CD4-positive, alpha-beta T cell treated with Interleukin-17A for 1 hour (primary cell): ENCODE measurements around the gene OIT3.
"Not testable (repeated sequence)": the region's sequence is repeated elsewhere in the genome, so short reads cannot be mapped to it uniquely, and the experiment has no call there.

Experiments used
- DNase-seq: peaks from one replicate; pipeline ENCODE4 v3.0.0-alpha.2; 2020

OIT3 gene

DNA sequence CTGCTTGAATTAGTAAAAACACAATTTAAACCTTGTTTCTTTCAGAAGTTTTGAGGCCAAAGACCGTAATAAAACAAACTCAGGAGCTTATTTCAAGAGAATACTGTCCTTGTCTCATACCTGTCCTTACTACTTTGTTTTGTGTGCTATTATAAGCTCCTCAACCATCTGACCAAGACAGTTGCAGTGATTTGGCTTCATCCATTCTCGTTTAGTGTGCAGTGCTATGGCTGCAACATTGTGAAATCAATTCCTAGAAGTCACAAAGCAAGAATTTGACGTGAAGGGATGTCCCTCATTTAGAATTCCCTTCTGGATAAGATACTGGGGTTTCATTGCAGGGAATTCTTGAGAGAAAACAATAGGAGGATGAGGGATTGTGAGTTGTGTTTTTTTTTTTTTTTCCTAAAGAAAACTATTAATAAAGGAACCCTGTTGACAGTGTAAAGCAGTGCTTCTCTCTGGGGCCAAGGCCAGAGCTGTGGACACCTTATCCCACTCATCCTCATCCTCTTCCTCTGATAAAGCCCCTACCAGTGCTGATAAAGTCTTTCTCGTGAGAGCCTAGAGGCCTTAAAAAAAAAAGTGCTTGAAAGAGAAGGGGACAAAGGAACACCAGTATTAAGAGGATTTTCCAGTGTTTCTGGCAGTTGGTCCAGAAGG is at the start of gene OIT3:
Gene OIT3, plus strand, starts transcription at position 604 of the 663 bp plus-strand sequence. CDS start 60 bp downstream, outside the sequence.
- DNase-seq: no peak

DNA sequence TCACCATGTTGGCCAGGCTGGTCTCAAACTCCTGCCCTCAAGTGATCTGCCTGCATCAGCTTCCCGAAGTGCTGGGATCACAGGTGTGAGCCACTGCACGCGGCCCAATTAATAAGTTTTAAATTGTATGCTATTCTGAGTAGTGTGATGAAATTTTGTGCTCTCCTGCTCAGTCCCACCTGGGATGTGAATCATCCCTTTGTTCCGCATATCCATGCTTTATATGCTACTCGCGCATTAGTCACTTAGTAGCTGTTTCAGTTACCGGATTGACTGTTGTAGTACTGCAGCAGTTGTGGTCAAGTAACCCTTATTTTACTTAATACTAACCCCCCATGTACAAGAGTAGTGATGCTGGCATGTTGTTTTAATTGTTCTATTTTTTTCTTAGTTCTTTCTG is 47.3 kb upstream of the OIT3 start:
- no peak for DNase-seq

DNA sequence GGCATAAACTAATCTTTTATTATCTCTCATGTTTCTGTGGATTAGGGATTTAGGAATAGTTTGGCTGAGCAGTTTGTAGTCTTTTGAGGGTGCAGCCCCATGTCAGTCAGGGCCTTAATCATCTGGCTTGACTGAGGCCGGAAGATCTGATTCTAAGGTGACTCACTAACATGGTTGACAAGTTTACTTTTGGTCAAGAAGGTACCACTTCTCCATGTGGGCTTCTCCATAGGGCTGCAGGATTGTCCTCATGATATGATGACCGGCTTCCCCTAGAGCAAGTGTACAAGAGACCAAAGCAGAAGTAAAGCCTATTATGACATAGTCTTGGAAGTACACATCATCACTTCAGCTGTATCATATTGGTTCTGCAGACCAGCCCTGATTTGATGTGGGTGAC is 45.9 kb upstream of the OIT3 start:
- no peak for DNase-seq

DNA sequence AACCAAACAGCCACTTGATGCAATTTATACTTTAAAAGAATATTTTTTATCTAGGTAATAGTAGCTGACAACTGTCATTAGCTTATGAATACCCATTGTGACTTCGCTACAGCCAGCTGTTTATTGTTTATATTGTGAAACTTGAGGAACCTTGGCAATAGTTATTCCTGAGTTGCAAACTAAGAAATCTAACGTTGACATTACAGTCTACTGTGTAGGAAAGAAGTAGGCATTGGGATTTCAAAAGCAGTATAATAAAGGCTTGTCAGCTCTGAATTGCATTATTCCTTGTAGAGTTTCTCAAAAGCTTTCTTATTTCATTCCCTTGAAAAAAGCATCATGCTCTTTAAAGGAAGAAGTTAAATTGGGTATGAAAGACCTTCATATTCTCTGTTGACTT is 42.7 kb upstream of the OIT3 start:
- DNase-seq: no peak

DNA sequence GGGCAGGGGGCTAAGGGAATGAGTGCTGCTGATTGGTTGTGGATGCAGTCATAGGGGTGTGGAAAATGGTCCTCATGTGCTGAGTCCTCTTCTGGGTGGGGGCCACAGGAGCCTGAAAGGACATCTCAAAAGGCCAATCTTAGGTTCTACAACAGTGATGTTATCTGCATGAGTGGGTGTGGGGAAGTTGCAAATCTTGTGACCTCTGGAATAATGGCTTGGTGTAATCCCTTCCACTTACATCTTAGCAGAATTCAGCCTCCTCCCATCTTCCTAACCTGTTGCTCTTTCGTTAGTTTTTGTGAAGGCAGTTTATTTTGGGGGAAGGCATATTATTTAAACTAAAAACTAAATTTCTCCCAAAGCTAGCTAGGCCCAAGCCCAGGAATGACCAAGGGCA is 42.0 kb upstream of the OIT3 start:
- no peak for DNase-seq

DNA sequence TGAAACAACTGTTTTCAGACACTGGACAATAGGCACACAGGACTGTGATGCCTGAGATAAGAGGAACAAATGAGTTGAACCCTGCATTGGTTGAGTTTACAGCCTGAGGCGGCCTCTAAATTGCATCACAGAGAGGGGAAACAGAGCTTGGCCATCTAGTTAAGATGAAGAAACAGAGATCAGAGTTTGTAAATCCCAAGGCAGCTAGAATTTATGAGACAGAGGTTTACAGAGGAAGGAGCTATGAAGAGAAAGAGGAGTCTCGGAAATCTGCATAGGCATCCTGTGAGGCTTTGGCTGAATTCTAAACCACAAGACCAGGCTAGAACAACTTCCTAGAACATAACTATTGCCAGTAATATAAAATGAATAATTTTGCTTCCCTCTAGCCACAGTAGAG is 41.0 kb upstream of the OIT3 start:
- DNase-seq: no peak

DNA sequence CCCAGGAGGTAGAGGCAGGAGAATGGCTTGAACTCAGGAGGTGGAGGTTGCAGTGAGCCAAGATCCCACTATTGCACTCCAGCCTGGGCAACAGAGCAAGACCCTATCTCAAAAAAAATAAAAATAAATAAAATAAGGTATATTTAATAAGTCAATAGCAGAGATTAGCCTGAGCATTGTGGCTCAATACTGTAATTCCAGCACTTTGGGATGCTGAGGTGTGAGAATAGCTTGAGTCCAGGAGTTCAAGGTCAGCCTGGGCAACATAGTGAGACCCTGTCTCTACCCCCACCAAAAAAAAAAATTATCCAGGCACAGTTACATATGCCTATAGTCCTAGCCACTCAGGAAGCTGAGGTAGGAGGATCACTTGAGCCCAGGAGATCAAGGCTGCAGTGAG is 38.4 kb upstream of the OIT3 start:
- DNase-seq: no peak

DNA sequence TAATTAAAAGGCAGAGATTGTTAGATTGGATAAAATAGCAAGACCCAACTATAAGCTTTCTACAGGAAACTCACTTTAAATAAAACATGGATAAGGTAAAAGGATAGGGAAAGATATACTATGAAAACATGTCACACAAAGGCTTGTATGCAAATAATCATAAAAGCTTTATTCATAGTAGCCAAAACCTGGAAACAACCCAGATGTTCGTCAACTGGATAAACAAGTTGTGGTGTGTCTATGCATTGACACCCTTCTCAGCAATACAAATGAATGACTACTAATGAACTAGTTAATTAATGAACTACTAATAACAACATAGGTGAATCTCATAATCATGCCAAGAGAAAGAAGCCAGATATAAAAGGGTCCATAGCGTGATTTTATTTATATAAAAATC is 37.7 kb upstream of the OIT3 start:
- no peak for DNase-seq

DNA sequence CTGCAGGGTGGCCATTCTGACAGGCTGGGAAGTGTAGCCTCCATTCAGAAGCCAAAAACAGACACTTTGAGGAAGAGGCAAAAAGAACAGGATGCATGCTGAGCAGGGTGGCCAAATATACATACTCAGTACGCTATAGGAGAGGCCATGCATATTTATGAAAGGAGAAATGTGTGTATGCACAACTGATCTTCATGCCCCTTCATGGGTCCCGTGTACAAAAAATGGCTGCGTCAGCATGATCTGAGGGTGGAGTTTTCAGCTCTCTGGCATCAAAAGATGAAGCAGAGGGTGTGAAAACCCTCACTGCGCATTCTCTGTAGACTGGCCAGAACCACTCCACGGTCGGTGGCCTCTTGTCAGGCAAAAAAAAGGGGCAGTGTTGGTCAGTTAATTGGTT is 35.5 kb upstream of the OIT3 start:
- DNase-seq: no peak

DNA sequence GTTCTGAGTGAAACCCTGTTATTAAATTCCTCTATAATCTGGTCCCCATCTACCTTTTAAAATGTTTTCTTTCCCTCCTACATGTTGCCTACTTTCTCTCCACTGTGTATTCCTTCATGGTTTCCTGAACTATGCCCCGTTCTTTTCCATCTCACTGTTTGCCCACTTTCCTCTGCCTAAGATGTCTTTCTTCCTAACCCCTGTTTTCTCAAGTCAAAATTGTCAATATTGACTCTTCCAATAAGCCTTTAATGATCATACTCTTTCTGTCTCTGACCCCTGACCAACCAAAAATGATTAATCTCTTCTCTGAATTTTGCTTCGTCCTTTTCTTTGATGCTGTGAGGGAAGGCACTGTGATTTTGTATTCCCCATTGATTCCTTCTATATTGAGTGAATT is 30.6 kb upstream of the OIT3 start:
- DNase-seq: no peak

DNA sequence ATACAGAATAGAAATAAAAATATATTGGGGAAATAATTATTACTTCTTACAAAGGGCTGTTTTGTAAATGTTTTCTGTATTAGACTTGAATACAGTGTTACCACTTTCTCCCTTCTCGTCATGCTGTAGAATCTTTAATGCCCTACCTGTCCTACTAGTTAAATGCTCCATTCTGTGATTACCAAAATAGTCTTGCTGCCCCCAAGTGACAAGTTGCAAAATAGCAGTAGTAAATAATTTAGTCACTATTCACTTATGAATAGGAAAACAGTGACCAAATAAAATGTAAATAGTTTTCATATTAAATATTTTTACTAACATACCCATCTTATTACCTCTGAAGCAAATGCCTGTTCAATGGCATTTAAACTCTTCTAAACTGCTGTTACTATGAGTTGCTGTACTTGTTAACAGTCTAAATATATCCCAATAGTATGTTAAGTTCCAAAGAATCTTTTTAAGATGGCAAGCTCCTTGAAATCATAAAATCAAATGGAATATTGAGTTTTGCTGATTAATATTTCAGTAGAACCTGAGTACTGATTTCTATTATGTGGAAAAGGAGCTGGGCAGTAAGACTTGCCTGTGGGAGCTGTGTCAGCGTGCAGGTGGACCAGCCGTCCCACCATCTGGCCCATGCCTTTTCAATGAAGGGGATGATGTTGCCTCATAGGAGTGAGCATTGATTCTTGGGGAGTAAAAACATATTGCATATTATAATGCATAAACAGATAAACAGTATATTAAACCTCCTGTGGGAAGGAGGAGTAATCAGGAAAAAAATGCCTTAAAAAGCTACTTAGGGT is 18.1 kb upstream of the OIT3 start:
- peak; percentile 43 for DNase-seq

DNA sequence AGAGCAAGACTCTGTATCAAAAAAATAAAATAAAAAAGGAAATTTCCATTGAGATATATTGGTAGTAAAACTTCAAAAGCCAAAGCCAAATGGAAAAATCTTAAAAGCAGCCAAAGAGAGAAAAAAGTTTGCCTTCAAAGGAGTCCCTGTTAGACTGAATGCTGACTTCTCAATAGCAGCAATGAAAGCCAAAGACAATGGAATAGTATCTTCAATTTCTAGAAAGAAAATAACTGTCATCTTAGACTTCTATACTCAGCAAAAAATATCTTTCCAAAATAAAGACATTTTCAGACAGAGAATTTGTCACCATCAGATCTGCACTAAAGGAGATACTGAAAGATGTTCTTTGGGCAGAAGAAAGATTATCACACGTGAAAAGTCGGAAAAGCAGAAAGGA is 14.3 kb upstream of the OIT3 start:
- no peak for DNase-seq

DNA sequence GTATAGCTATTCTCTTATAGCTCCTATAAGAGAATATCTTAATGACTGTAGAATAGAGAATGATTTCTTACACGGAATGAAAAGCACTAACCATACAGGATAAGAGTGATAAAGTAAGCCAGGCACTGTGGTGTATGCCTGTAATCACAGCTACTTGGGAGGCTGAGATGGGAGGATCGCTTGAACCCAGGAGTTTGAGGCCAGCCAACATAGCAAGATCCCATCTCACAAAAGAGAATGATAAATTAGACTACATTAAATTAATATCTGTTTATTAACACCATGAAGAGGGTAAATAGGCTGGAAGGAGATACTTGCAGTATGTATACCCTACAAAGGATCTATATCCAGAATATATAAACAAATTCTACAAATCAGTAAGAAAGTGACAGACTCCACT is 12.2 kb upstream of the OIT3 start:
- DNase-seq: no peak

DNA sequence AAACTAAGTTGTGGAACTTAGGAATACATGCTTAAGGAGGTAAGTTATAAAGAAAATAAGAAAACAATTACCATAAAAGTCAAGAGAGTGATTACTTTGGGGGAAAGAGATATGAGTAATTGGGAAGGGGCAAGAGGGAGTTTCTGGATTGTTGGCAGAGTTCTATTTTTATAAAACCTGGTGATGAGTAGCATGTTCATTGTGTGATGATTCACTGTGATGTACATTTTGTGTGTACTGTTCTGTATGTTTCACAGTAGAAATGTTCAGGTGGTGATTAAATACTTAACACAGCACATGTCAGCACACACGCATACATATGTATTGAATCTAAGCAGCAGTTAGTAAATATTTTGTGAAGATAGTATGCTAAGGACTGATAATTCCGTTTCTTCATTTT is 9.7 kb upstream of the OIT3 start:
- DNase-seq: no peak

DNA sequence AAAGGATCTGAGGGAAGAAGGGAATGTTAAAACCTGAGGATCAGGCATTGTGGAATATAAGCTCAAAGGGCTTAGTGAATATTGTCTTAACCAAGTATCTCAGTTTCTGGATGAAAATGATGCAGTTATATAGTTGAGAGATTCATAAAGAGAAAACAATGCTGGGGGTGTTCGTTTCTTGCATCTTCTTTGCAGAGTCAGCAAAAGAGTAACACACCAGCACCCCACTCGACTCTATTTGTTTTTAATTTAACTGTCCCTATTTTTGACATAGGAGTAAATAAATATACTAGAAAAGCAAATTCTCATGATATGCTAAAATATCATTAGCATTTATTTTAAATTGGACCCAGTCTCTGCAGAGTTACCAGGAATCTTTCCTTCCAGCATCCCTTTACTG is 7.6 kb upstream of the OIT3 start:
- no peak for DNase-seq

DNA sequence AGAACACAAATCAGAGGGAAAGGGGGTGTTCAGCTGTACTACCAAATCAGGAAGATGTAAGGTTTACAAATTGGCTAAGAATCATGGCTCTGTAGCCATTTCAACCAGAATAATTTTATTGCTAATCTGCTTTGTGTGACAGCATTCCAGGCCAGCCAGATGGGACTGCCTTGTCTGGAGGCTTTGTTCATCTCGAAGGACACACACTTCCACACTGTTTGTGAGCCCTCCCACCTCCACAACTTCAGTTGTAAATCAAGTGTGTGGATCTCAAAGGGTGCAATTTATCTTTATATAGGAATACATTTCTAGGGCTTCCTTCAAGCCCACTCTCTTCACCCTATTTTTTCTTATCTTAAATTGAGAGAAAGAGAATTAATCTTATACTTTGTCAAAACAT is 6.9 kb upstream of the OIT3 start:
- no peak for DNase-seq

DNA sequence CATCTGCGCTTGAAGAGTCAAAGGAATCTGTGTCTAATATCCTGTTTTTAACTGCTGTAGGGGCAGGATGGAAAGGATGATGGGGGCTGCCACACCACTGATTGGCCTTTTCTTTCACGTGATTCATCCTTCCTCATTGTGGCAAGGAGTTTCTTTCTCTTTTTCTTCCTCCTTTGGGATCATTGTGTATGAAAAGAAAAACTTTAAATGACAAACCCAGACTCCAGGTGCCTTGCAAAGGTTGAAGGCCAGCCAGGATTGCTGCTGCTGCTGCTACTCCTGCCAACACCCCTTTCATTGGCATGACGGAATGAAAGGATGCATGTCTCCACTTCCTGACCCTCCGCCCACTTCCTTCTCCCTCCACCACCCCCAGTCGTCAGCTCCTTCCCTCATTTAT is 6.5 kb upstream of the OIT3 start:
- DNase-seq: no peak

DNA sequence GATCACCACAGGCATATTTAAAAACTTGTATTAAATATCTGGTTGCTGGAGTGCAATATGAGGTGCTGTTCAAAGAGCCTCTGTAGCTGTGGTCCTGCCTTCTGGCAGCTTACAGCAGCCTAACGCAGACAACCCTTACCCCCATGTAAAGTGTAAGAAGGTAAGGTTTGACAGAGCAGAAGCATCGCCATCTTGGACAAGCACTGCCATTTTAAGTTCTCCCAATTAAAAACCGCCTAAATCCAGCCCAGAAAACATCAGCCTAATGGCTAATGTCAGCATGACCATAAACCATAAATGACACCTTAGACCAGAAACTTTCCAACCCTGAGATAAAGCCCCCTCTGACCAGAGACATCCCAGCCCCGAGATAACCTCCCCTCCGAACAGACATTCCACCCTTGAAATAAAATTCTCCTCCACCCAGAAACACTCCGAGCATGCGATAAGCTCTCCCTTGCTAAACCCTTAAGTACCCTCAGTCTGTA is 5.3 kb upstream of the OIT3 start:
- DNase-seq: no peak

DNA sequence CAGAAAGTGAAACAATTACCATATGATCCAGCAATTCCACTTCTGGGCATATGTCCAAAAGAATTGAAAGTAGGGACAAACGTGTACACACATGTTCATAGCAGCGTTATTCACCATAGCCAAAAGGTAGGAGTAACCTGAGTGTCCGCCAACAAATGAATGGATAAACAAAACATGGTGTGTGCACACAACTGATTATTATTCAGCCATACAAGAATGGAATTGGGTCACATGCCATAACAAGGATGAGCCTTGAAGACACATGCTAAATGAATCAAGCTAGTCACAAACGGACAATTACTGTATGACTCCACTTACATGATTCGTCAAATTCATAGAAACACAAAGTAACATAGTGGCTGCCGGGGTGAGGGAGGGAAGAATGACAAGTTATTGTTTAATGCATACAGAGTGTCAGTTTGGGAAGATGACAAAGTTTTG is 4.1 kb upstream of the OIT3 start:
- no peak for DNase-seq

DNA sequence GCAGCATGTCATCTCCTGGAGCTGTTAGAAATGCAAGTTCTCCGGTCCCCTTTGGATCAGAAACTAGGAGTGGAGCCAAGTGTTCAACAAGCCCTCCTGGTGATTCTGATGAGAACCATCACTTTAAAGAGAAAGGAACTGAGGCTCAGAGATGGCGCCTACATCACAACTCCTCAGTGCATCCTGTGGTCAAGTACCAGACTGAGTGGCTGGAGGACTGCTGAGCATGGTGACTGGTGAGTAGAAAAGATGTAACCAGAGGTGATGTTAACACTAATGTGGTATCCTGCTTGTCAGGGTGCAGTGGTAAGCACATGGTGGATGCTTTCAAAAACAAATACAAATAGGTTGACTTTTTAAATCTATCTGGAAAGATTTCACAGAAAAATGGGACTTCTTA is 3.5 kb upstream of the OIT3 start:
- no peak for DNase-seq

DNA sequence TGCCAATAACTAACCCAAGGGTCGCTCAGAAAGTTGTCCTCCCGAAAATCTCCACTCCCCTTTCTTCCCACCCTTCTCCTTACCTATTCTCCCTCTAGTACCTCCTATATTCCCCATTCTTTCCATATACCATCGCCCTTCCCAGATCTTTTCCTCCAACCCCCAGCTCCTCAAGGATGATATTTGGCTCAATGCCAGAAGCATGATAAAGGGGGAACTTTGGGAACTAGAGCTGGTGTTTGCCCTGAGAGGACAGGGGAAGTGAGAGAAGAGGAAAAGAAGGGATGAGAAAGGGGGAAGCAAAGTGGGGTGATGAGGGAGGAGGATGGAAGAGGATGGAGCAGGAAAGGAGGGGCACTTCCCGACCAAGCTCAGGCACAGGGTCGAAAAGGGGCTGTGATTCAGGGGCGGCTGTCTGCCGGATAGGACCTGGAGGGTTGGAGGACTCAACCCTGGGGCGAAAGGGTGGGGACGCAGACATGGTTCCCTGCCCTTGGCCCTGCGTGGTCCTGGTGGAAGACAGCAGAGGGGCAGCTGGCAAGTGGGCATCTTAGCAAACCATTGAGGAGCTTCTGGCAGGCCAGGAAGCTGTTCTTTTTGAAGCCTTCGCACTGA is 1.8 kb downstream of the OIT3 start:
- no peak for DNase-seq

DNA sequence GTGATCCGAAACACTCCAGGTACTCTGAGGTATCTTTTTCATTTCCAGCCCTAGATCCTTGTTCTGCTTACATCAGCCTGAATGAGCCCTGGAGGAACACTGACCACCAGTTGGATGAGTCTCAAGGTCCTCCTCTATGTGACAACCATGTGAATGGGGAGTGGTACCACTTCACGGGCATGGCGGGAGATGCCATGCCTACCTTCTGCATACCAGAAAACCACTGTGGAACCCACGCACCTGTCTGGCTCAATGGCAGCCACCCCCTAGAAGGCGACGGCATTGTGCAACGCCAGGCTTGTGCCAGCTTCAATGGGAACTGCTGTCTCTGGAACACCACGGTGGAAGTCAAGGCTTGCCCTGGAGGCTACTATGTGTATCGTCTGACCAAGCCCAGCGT is 5.1 kb downstream of the OIT3 start:
- DNase-seq: no peak

DNA sequence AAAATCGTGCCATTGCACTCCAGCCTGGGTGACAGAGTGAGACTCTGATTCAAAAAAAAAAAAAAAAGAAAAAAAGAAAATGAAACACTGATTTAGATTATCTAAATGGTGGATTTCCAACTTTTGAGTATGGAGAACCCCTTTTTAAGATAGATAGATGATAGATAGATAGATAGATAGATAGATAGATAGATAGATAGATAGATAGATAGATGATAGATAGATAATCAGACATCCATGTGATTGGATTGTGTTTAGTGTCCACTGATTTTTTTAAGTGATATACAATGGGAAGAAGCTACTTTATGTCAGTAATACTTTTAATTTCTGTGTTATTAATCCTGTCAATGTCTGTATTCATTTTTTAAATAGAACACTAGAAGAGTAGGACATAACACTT is 6.0 kb downstream of the OIT3 start:
- DNase-seq: no peak

DNA sequence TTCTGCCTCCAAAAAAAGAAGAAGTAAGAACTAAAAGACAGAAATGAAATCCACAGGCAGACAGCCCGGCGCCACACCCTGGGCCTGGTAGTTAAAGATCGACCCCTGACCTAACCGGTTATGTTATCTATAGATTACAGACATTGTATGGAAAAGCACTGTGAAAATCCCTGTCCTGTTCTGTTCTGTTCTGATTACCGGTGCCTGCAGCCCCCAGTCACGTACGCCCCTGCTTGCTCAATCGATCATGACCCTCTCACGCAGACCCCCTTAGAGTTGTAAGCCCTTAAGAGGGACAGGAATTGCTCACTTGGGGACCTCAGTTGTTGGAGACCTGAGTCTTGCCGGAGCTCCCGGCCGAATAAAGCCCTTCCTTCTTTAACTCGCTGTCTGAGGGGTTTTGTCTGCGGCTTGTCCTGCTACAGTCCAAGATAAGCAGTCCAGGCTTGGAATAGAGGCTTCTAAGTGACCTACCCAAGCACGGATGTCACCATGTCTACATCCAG is 10.5 kb downstream of the OIT3 start:
- not testable (repeated sequence) for DNase-seq
